DND-41 (cell line): Measurements from ENCODE around the gene CCDC174.

Experiments used
- EZH2 ChIP-seq: IDR thresholded peaks from 3 replicates; pipeline ENCODE4 v1.6.1; 2012; ENCODE audit warnings: borderline replicate concordance, low read depth, mild to moderate bottlenecking, moderate library complexity, low read length, inconsistent platforms; ENCODE audit not compliant: severe bottlenecking
- TF ChIP-seq, protein P1 (sequence below): IDR thresholded peaks from 2 replicates; pipeline ENCODE4 v1.5.1; 2012; ENCODE audit warnings: borderline replicate concordance, low read length, moderate library complexity, mild to moderate bottlenecking; ENCODE audit not compliant: poor library complexity, severe bottlenecking; ENCODE audit errors: extremely low read depth

- TF ChIP-seq EZH2, result no peak
- TF ChIP-seq, protein P1, sequence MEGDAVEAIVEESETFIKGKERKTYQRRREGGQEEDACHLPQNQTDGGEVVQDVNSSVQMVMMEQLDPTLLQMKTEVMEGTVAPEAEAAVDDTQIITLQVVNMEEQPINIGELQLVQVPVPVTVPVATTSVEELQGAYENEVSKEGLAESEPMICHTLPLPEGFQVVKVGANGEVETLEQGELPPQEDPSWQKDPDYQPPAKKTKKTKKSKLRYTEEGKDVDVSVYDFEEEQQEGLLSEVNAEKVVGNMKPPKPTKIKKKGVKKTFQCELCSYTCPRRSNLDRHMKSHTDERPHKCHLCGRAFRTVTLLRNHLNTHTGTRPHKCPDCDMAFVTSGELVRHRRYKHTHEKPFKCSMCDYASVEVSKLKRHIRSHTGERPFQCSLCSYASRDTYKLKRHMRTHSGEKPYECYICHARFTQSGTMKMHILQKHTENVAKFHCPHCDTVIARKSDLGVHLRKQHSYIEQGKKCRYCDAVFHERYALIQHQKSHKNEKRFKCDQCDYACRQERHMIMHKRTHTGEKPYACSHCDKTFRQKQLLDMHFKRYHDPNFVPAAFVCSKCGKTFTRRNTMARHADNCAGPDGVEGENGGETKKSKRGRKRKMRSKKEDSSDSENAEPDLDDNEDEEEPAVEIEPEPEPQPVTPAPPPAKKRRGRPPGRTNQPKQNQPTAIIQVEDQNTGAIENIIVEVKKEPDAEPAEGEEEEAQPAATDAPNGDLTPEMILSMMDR, result no peak
Observed at GRCh38 chr3:14718539-14718938, 67.0 kb downstream of the CCDC174 start.
